Tibial artery (tissue), 4 donors: ENCODE data around the gene UST.

Source experiments
- DNase-seq, 2 donors: peaks; one replicate each; pipeline ENCODE4 v3.0.0-alpha.2; 2019
- H3K27ac ChIP-seq, 2 donors: fragments of 200-600 bp; sonication (generic) in 1 of 2; 1 replicate in 1 of 2; 2 replicates in 1 of 2; pipeline ENCODE4 v1.5.1; 2018 to 2019; ENCODE audit warnings: mild to moderate bottlenecking in 1 of 2
- H3K27me3 ChIP-seq, 2 donors: fragments of 200-600 bp; sonication (generic) in 1 of 2; one replicate each; pipeline versions ENCODE4 v1.5.1 to v1.6.0; 2016 to 2019
- H3K36me3 ChIP-seq, 3 donors: fragments of 200-600 bp; sonication (generic) in 2 of 3; one replicate each; pipeline ENCODE4 v1.5.1; 2016 to 2019; ENCODE audit warnings: mild to moderate bottlenecking in 2 of 3
- H3K4me1 ChIP-seq, 4 donors: fragments of 200-600 bp; sonication (generic) in 2 of 4; 1 replicate in 3 of 4; 2 replicates in 1 of 4; pipeline ENCODE4 v1.5.1; 2016 to 2019
- H3K4me3 ChIP-seq, 2 donors: fragments of 200-600 bp; sonication (generic) in 1 of 2; 1 replicate in 1 of 2; 2 replicates in 1 of 2; pipeline ENCODE4 v1.5.1; 2018 to 2019; ENCODE audit warnings: mild to moderate bottlenecking in 2 of 2
- H3K9me3 ChIP-seq, 3 donors: fragments of 200-600 bp; sonication (generic) in 1 of 3; one replicate each; pipeline ENCODE4 v1.5.1; 2016 to 2019
- intact Hi-C: fragments of 100-400 bp; cut with DNase I; formaldehyde crosslinking; loops from one replicate; pipeline ENCODE4 v1.15.0; 2023; ENCODE audit warnings: low total_unique reads
- TF ChIP-seq, protein P1 (sequence below), 2 experiments: fragments of 200-600 bp in 1 of 2; fragments of 450-650 bp in 1 of 2; IDR thresholded peaks; one replicate each; pipeline ENCODE4 v1.5.1; 2017 to 2019; ENCODE audit warnings: antibody characterized with exemption in 2 of 2, mild to moderate bottlenecking in 1 of 2, moderate library complexity in 1 of 2

The UST gene

DNA sequence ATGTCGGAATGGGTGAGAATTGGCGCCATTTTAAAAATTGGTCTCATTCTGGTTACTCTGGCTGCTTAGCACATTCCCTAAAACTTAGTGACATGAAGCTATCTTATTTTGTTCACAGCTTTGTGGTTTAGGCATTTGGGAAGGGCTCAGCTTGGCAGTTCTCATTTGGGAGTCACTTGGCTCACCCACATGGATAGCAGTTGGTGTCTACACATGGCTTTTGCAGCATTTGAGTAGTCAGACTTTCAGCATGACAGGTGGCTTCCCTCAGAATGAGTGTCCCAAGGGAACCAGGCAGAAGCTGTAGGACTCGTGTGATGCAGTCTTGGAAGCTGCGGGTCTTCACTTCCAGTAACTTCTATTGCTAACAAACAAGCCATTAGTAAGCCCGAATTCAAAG is 64.6 kb downstream of the UST start:
- intact Hi-C loops, result no loop called here
- Histone ChIP-seq H3K4me1 (no peaks in the 10 kb centered on the region), H3K9me3 (peaks cover 0 to 4% (median 0%) of the 10 kb centered on the region in 3 donors), H3K4me3 (no peak overlapping the region), H3K27ac (no peak overlapping the region), H3K27me3 (no peaks in the 10 kb centered on the region), H3K36me3 (no peaks in the 10 kb centered on the region)
- no peak for DNase-seq
- TF ChIP-seq, protein P1, sequence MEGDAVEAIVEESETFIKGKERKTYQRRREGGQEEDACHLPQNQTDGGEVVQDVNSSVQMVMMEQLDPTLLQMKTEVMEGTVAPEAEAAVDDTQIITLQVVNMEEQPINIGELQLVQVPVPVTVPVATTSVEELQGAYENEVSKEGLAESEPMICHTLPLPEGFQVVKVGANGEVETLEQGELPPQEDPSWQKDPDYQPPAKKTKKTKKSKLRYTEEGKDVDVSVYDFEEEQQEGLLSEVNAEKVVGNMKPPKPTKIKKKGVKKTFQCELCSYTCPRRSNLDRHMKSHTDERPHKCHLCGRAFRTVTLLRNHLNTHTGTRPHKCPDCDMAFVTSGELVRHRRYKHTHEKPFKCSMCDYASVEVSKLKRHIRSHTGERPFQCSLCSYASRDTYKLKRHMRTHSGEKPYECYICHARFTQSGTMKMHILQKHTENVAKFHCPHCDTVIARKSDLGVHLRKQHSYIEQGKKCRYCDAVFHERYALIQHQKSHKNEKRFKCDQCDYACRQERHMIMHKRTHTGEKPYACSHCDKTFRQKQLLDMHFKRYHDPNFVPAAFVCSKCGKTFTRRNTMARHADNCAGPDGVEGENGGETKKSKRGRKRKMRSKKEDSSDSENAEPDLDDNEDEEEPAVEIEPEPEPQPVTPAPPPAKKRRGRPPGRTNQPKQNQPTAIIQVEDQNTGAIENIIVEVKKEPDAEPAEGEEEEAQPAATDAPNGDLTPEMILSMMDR (IDR thresholded peaks at IDR 0.05), result no peak

DNA sequence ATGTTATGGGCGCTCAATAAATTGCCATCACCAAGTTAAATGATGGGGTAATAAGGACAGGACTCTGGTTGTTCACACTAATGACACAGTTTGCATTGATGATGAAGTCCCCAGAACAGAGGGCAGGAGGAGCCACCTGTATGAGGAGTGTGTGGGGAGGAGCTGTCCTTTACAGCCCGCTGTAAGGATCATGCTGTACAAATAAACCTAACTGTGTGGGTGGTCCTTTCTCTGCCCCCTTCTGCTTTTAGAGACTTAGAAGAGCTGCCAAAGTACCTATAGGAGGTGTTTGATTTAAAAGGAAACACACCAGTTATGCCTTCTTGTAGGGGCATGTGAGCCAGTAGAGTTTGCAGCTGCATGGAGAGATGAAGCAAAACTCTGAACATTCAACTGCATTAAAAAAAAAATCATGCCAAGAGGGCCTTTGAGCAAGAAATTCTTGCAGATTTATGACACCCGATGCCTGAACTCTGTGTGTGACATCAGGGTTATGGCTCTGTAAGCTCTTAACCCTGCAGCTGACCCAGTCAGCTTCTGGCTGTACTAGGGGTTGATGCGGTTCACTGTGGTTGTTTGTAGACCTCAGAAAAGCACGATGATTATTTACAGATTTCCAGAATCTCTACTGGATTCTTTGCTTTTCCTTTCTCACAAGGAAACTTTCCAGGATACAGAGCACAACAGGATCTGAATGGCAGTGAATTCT is 67.4 kb downstream of the UST start:
- intact Hi-C loops, result no loop called here
- TF ChIP-seq, protein P1 (IDR thresholded peaks at IDR 0.05), result no peak
- no peaks in the 10 kb centered on the region for H3K27me3 ChIP-seq
- no peak overlapping the region for H3K27ac ChIP-seq
- H3K36me3 ChIP-seq, result no peaks in the 10 kb centered on the region
- DNase-seq, result no peak
- H3K9me3 ChIP-seq, result peaks cover 0 to 4% (median 0%) of the 10 kb centered on the region in 3 donors
- no peak overlapping the region for H3K4me3 ChIP-seq
- peaks cover 0 to 3% (median 0%) of the 10 kb centered on the region in 4 donors for H3K4me1 ChIP-seq

DNA sequence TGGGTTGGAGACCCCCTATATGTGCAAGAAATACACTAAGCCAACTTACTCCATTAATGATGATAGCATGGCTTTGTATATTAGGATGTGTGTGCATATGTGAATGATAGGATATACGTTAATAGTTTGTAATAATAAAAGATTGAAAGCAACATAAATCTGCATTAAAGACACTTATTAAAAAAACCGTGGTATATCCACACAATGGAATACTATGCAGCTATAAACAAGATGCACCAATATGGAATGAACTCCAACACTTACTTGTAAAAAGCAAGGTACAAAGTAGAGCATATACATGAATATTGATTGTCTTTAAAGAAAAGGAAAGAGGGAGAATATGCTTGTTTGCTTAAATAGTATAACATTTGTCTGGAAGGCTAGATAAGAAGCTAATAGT is 68.0 kb downstream of the UST start:
- H3K27ac ChIP-seq, result no peak overlapping the region
- no peaks in the 10 kb centered on the region for H3K36me3 ChIP-seq
- H3K27me3 ChIP-seq, result no peaks in the 10 kb centered on the region
- TF ChIP-seq, protein P1 (IDR thresholded peaks at IDR 0.05), result no peak
- peaks cover 0 to 4% (median 0%) of the 10 kb centered on the region in 3 donors for H3K9me3 ChIP-seq
- H3K4me1 ChIP-seq, result peaks cover 0 to 3% (median 0%) of the 10 kb centered on the region in 4 donors
- DNase-seq, result no peak
- intact Hi-C loops, result no loop called here
- H3K4me3 ChIP-seq, result no peak overlapping the region

DNA sequence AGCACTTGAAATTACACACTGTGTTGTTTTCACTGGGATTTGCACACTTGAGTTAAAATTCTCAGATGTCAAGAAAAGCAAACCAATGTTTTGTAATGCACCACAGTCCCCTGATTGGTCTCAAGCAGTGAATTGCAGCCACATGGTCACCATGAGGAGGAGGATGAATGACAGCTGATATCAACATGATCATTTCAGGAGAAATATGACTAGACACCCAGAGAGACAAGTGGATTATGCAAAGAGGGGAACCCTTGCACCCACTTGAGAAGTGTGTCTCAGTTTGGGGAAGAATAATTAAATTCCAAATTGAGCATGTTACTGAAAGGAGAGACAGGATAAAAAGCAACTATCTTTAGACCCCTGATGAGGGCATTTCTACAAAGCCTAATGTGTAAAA is 69.3 kb downstream of the UST start:
- H3K4me1 ChIP-seq, result peaks cover 0 to 3% (median 0%) of the 10 kb centered on the region in 4 donors
- no peaks in the 10 kb centered on the region for H3K36me3 ChIP-seq
- intact Hi-C loops, result no loop called here
- no peak overlapping the region for H3K4me3 ChIP-seq
- DNase-seq, result no peak
- H3K27ac ChIP-seq, result no peak overlapping the region
- TF ChIP-seq, protein P1 (IDR thresholded peaks at IDR 0.05), result no peak
- H3K27me3 ChIP-seq, result no peaks in the 10 kb centered on the region
- peaks cover 0 to 4% (median 0%) of the 10 kb centered on the region in 3 donors for H3K9me3 ChIP-seq

DNA sequence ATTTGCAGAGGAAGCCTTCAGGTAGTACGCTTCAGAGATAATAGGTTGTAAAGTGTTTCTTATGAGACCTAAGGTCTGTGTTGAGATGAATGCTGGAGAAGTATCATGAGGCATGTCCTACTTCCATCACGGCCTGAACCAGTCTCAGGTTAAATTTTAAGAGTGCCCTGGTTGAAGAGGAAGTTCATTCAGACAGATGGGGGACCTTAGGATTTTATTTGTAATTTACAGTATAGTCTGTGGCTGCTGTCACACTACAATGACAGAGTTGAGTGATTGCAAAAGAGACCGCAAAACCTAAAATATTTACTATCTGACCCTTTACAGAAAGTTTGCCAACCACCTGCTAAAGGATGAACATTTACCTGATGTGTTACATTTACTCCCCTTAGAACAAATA is 70.9 kb downstream of the UST start:
- TF ChIP-seq, protein P1 (IDR thresholded peaks at IDR 0.05), result no peak

More for the DNA sequence above, 70.9 kb downstream of the UST start:
- Histone ChIP-seq H3K27ac (no peak overlapping the region), H3K36me3 (no peaks in the 10 kb centered on the region), H3K4me3 (no peak overlapping the region), H3K9me3 (no peaks in the 10 kb centered on the region), H3K4me1 (peaks cover 0 to 3% (median 0%) of the 10 kb centered on the region in 4 donors), H3K27me3 (no peaks in the 10 kb centered on the region)
- intact Hi-C loops, result no loop called here
- no peak for DNase-seq
